ENCODE results near the gene FN3K. TPM values are rescaled to one million over a fixed set of nuclear protein-coding genes. Genes with fewer than 3 reads are reported as not detected.

The FN3K gene
- total and polyA plus RNA-seq, 4 experiments from 2014 or later = 0.26 to 8.1 (median 3.0) TPM

DNA sequence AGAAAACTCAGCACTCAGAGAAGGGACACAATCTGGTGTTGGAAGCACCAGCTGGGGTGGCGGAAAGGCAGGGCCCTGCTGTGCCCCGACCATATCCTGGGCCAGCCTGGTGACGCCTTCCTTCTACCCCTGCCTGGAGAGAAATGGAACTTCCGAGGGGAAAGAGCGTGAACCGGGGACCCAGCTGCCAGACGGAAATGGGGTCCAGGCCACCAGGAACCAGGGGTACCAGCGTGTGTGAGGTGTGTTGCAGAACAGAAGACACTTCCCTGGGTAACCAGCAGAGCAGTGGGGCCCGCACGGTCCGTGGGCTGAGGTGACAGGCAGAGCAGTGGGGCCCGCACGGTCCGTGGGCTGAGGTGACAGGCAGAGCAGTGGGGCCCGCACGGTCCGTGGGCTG is 43.7 kb upstream of the FN3K start:
- H3K4me3 Mint-ChIP-seq = no peak overlapping the region
- CTCF ChIA-PET (ENCODE audit: partially characterized antibody) = no interaction called here
- H3K27me3 ChIP-seq (ENCODE audit: insufficient read depth, low read length) = no peaks in the 10 kb centered on the region

DNA sequence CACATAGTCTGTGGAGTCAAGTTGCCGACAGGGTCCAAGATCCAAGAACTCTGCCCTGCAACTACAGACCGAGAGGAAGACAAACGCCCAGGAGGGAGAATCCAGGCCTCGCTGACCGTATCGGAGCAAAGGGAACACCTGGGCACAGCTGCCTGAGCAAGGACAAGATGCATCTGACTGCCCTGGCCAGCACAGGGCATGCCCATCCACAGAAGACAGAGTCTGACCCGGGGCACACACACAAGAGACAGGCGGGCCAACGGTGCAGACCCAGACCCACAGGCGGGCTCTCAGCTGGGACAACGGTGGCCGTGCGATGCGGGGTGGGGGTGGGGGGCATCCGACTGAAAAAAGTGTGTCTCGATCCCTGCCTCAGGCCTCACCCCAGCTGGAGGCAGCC is 43.1 kb upstream of the FN3K start:
- Mint-ChIP-seq H3K9me3 (peaks cover 0 to 18% (median 10%) of the 10 kb centered on the region in 8 donors), H3K36me3 (peaks cover 2 to 20% of the 10 kb centered on the region in 2 donors), H3K27me3 (no peaks in the 10 kb centered on the region), H3K27ac (no peak overlapping the region), H3K4me1 (peaks cover 0 to 6% (median 3%) of the 10 kb centered on the region in 4 donors), H3K4me3 (no peak overlapping the region)
- Histone ChIP-seq H3K36me3 (ENCODE audit: insufficient read depth, low read length) (no peaks in the 10 kb centered on the region), H3K4me1 (ENCODE audit: insufficient read depth, low read length) (peaks cover 4% of the 10 kb centered on the region), H3K9me3 (ENCODE audit: control insufficient read depth in 1 of 2, low read length in 2 of 2) (peaks cover 0 to 6% of the 10 kb centered on the region in 2 donors), H3K27ac (ENCODE audit: low read depth, low read length) (no peak overlapping the region), H3K4me3 (ENCODE audit: low read length in 2 of 2) (no peak overlapping the region), H3K27me3 (ENCODE audit: insufficient read depth, low read length) (no peaks in the 10 kb centered on the region)
- ChIA-PET CTCF (ENCODE audit: partially characterized antibody) (no interaction called here), POLR2A (ENCODE audit: partially characterized antibody) (no interaction called here)
- DNase-seq = no peak
- intact Hi-C loops (cut with micrococcal nuclease) = no loop called here

More for the DNA sequence above, 43.7 kb upstream of the FN3K start:
- Histone ChIP-seq H3K4me1 (ENCODE audit: insufficient read depth, low read length) (no peaks in the 10 kb centered on the region), H3K9me3 (ENCODE audit: control insufficient read depth in 1 of 2, low read length in 2 of 2) (peaks cover 0 to 6% of the 10 kb centered on the region in 2 donors), H3K36me3 (ENCODE audit: insufficient read depth, low read length) (no peaks in the 10 kb centered on the region), H3K27ac (ENCODE audit: low read depth, low read length) (no peak overlapping the region), H3K4me3 (ENCODE audit: low read length in 2 of 2) (no peak overlapping the region)
- Mint-ChIP-seq H3K27ac (no peak overlapping the region), H3K27me3 (no peaks in the 10 kb centered on the region), H3K36me3 (peaks cover 2 to 20% of the 10 kb centered on the region in 2 donors), H3K9me3 (peaks cover 0 to 18% (median 10%) of the 10 kb centered on the region in 8 donors), H3K4me1 (peaks cover 0 to under 1% (median under 1%) of the 10 kb centered on the region in 4 donors)
- no peak for DNase-seq
- POLR2A ChIA-PET (ENCODE audit: partially characterized antibody) = no interaction called here
- intact Hi-C loops (cut with micrococcal nuclease) = no loop called here

DNA sequence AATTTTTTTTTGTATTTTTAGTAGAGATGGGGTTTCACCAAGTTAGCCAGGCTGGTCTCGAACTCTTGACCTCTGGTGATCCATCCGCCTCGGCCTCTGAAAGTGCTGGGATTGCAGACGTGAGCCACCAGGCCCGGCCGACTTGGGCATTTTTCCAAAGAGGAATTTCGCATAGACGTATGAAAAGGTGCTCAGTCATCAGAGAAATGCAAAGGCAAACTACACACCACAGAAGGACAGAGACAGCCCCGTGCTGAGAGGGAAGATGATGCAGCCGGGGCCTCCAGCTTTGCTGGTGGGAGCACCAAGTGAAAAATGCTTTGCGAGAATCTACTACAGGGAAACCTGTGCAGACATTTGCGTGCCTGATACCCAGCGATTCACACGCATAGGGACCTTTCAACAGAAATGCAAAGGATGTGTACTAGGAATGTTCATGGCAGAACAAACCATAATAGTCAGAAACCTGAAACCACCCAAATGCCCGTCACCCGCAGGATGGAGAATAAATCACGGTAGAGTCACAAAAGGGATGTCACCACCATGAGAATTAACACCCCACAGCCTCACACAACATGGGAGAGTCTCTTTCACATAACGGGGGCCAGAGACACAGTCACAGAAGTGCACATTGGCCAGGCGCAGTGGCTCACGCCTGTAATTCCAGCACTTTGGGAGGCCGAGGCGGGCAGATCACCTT is 42.1 kb upstream of the FN3K start:
- Histone ChIP-seq H3K4me1 (ENCODE audit: insufficient read depth, low read length) (peaks cover 8% of the 10 kb centered on the region), H3K27ac (ENCODE audit: low read depth, low read length) (no peak overlapping the region), H3K27me3 (ENCODE audit: insufficient read depth, low read length) (no peaks in the 10 kb centered on the region), H3K4me3 (ENCODE audit: low read length in 2 of 2) (no peak overlapping the region), H3K9me3 (ENCODE audit: control insufficient read depth in 1 of 2, low read length in 2 of 2) (peaks cover 0 to 6% of the 10 kb centered on the region in 2 donors), H3K36me3 (ENCODE audit: insufficient read depth, low read length) (no peaks in the 10 kb centered on the region)
- Mint-ChIP-seq H3K27me3 (no peaks in the 10 kb centered on the region), H3K4me3 (peak overlapping the region in 1 of 8 donors; percentile 9), H3K4me1 (peaks cover 0 to 8% (median 4%) of the 10 kb centered on the region in 4 donors), H3K36me3 (peaks cover 2 to 20% of the 10 kb centered on the region in 2 donors), H3K9me3 (peaks cover 0 to 18% (median 10%) of the 10 kb centered on the region in 8 donors), H3K27ac (no peak overlapping the region)
- CTCF ChIA-PET (ENCODE audit: partially characterized antibody) = no interaction called here
- DNase-seq = no peak
- POLR2A ChIA-PET (ENCODE audit: partially characterized antibody) = no interaction called here
- intact Hi-C loops (cut with micrococcal nuclease) = no loop called here

GRCh38 chr17:82694647-82695046 is 40.8 kb upstream of the FN3K start:
- DNase-seq = no peak
- Histone ChIP-seq H3K4me3 (ENCODE audit: low read length in 2 of 2) (no peak overlapping the region), H3K27ac (ENCODE audit: low read depth, low read length) (no peak overlapping the region), H3K27me3 (ENCODE audit: insufficient read depth, low read length) (no peaks in the 10 kb centered on the region), H3K9me3 (ENCODE audit: control insufficient read depth in 1 of 2, low read length in 2 of 2) (peaks cover 0 to 6% of the 10 kb centered on the region in 2 donors), H3K36me3 (ENCODE audit: insufficient read depth, low read length) (no peaks in the 10 kb centered on the region), H3K4me1 (ENCODE audit: insufficient read depth, low read length) (peaks cover 13% of the 10 kb centered on the region)
- ChIA-PET POLR2A (ENCODE audit: partially characterized antibody) (no interaction called here), CTCF (ENCODE audit: partially characterized antibody) (no interaction called here)
- H3K27ac Mint-ChIP-seq = no peak overlapping the region
- intact Hi-C loops (cut with micrococcal nuclease) = no loop called here
- peaks cover 4 to 14% (median 10%) of the 10 kb centered on the region in 4 donors for H3K4me1 Mint-ChIP-seq
- peaks cover 4 to 20% of the 10 kb centered on the region in 2 donors for H3K36me3 Mint-ChIP-seq
- no peaks in the 10 kb centered on the region for H3K27me3 Mint-ChIP-seq
- peaks cover 0 to 18% (median 10%) of the 10 kb centered on the region in 8 donors for H3K9me3 Mint-ChIP-seq
- H3K4me3 Mint-ChIP-seq = peak overlapping the region in 2 of 8 donors; percentile 24 to 26

DNA sequence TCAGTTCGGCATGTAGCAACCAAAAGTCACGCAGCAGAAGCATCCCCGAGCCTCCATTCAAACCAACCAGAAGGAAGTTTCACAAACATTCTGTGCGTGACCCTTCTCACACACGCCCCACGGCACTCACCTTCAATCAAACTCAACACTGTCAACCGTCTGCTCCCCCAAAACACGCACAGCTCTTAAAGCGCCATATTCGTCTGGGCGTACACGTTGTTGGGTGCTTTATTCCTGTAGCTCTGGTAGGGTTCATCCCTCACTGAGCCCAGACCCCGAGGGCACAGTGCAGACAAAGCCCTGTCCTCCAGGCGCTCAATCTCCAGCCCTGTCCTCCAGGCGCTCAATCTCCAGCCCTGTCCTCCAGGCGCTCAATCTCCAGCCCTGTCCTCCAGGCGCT is 39.2 kb upstream of the FN3K start:
- intact Hi-C loops (cut with micrococcal nuclease) = no loop called here
- no peak for DNase-seq
- no peak overlapping the region for H3K4me3 ChIP-seq (ENCODE audit: low read length in 2 of 2)
- H3K9me3 ChIP-seq (ENCODE audit: control insufficient read depth in 1 of 2, low read length in 2 of 2) = peaks cover 0 to 6% of the 10 kb centered on the region in 2 donors
- Mint-ChIP-seq H3K36me3 (peaks cover 2 to 11% of the 10 kb centered on the region in 2 donors), H3K4me1 (peaks cover 4 to 15% (median 10%) of the 10 kb centered on the region in 4 donors), H3K27ac (no peak overlapping the region), H3K9me3 (peaks cover 0 to 18% (median 10%) of the 10 kb centered on the region in 8 donors), H3K27me3 (no peaks in the 10 kb centered on the region), H3K4me3 (peak overlapping the region in 7 of 8 donors; percentile 15 to 69 (median 48))
- ChIA-PET CTCF (ENCODE audit: partially characterized antibody) (no interaction called here), POLR2A (ENCODE audit: partially characterized antibody) (no interaction called here)
- H3K27ac ChIP-seq (ENCODE audit: low read depth, low read length) = no peak overlapping the region
- H3K27me3 ChIP-seq (ENCODE audit: insufficient read depth, low read length) = no peaks in the 10 kb centered on the region
- H3K36me3 ChIP-seq (ENCODE audit: insufficient read depth, low read length) = no peaks in the 10 kb centered on the region
- H3K4me1 ChIP-seq (ENCODE audit: insufficient read depth, low read length) = peaks cover 13% of the 10 kb centered on the region

DNA sequence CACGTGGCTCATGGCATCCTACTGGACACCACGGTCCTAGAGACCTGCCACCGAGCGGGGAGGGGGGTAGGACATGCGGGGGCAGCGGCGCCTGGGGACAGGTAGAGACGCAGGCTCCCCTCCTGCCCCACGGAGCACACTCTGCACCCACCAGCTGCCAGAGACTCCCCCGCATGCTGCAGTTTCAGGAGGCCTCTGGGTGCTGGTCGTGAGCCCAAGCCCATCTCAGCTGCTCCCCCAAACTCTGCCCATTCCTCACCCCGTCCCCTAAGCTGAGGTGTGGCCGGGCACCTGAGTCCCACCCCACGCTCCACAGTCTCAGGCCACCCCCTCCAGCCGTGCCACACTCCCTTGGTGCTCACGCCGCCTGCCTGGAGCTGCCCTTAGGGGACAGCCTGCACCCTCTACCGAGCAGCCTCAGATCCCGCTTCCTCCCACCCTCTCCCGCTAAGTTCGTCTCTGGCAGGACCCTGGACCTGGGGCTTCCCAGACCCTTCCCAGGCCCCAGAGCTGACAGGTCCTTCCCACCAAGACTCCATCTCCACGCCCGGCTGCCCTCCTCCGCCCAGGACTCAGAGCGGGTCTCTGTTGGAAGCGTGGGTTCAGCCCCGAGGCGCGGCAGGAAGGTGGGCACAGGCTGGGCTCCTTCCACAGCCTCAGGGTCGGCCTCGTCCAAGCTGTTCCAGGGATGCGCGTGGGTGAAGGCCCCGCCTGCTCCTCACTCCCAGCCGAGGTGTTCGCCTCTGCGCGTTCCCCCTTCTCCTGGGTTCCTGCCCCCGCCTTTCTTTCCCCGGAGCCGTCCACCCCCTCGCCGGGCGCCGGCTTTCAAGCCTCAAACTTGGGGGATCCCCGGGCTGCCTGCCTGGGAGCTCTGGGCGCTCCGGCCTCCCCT is 38.3 kb upstream of the FN3K start:
- peak in 2 of 5 donors; percentile 14 to 15 for DNase-seq
- POLR2A ChIA-PET (ENCODE audit: partially characterized antibody) = interaction anchor here (1.2 to 1.6 kb wide), 2 partner anchors 19 to 47 kb away, joined by 3 to 4 read pairs; partner anchors contain the start of gene FN3KRP
- intact Hi-C loops (cut with micrococcal nuclease) = no loop called here
- H3K4me3 ChIP-seq (ENCODE audit: low read length in 2 of 2) = peak overlapping the region in 1 of 2 donors; percentile 32
- H3K27ac Mint-ChIP-seq = no peak overlapping the region
- peak overlapping the region; percentile 6 for H3K27ac ChIP-seq (ENCODE audit: low read depth, low read length)
- peaks cover 13% of the 10 kb centered on the region for H3K4me1 ChIP-seq (ENCODE audit: insufficient read depth, low read length)
- peaks cover 2 to 11% of the 10 kb centered on the region in 2 donors for H3K36me3 Mint-ChIP-seq
- peaks cover 0 to 6% of the 10 kb centered on the region in 2 donors for H3K9me3 ChIP-seq (ENCODE audit: control insufficient read depth in 1 of 2, low read length in 2 of 2)
- H3K9me3 Mint-ChIP-seq = peaks cover 0 to 18% (median 10%) of the 10 kb centered on the region in 8 donors
- no peaks in the 10 kb centered on the region for H3K27me3 Mint-ChIP-seq
- CTCF ChIA-PET (ENCODE audit: partially characterized antibody) = no interaction called here
- peak overlapping the region; percentile 46 to 75 (median 56) for H3K4me3 Mint-ChIP-seq
- no peaks in the 10 kb centered on the region for H3K27me3 ChIP-seq (ENCODE audit: insufficient read depth, low read length)
- H3K4me1 Mint-ChIP-seq = peaks cover 4 to 15% (median 10%) of the 10 kb centered on the region in 4 donors
- H3K36me3 ChIP-seq (ENCODE audit: insufficient read depth, low read length) = no peaks in the 10 kb centered on the region

GRCh38 chr17:82697808-82698064 is 37.7 kb upstream of the FN3K start:
- H3K4me1 Mint-ChIP-seq = peaks cover 4 to 15% (median 10%) of the 10 kb centered on the region in 4 donors
- peaks cover 0 to 6% of the 10 kb centered on the region in 2 donors for H3K9me3 ChIP-seq (ENCODE audit: control insufficient read depth in 1 of 2, low read length in 2 of 2)
- POLR2A ChIA-PET (ENCODE audit: partially characterized antibody) = interaction anchor here (1.2 to 1.6 kb wide), 2 partner anchors 19 to 48 kb away, joined by 3 to 4 read pairs; partner anchors contain the start of gene FN3KRP
- H3K27ac ChIP-seq (ENCODE audit: low read depth, low read length) = peak overlapping the region; percentile 6
- no peaks in the 10 kb centered on the region for H3K27me3 Mint-ChIP-seq
- intact Hi-C loops (cut with micrococcal nuclease) = loop anchor here (1.0 to 2.0 kb wide), 3 partner anchors 19 to 54 kb away; partner anchors contain the start of genes FN3KRP and WDR45B
- peaks cover 13% of the 10 kb centered on the region for H3K4me1 ChIP-seq (ENCODE audit: insufficient read depth, low read length)
- H3K4me3 Mint-ChIP-seq = peak overlapping the region in 4 of 8 donors; percentile 20 to 75 (median 60)
- peak overlapping the region in 1 of 2 donors; percentile 32 for H3K4me3 ChIP-seq (ENCODE audit: low read length in 2 of 2)
- peaks cover 2 to 11% of the 10 kb centered on the region in 2 donors for H3K36me3 Mint-ChIP-seq
- CTCF ChIA-PET (ENCODE audit: partially characterized antibody) = no interaction called here
- peaks cover 0 to 18% (median 10%) of the 10 kb centered on the region in 8 donors for H3K9me3 Mint-ChIP-seq
- peak in 1 of 5 donors; percentile 4 for DNase-seq
- H3K36me3 ChIP-seq (ENCODE audit: insufficient read depth, low read length) = no peaks in the 10 kb centered on the region
- H3K27me3 ChIP-seq (ENCODE audit: insufficient read depth, low read length) = no peaks in the 10 kb centered on the region
- no peak overlapping the region for H3K27ac Mint-ChIP-seq
